Erythroblast (primary cell): ENCODE results near the gene HBEGF.

ENCODE experiments used
- GATA1 ChIP-seq: IDR thresholded peaks from 2 replicates; pipeline ENCODE4 v1.6.1; 2011; ENCODE audit warnings: low read depth, mild to moderate bottlenecking, control low read depth, low read length, moderate library complexity
- POLR2A ChIP-seq: IDR thresholded peaks from 2 replicates; pipeline ENCODE4 v1.6.1; 2011; ENCODE audit warnings: mild to moderate bottlenecking, low read length

DNA sequence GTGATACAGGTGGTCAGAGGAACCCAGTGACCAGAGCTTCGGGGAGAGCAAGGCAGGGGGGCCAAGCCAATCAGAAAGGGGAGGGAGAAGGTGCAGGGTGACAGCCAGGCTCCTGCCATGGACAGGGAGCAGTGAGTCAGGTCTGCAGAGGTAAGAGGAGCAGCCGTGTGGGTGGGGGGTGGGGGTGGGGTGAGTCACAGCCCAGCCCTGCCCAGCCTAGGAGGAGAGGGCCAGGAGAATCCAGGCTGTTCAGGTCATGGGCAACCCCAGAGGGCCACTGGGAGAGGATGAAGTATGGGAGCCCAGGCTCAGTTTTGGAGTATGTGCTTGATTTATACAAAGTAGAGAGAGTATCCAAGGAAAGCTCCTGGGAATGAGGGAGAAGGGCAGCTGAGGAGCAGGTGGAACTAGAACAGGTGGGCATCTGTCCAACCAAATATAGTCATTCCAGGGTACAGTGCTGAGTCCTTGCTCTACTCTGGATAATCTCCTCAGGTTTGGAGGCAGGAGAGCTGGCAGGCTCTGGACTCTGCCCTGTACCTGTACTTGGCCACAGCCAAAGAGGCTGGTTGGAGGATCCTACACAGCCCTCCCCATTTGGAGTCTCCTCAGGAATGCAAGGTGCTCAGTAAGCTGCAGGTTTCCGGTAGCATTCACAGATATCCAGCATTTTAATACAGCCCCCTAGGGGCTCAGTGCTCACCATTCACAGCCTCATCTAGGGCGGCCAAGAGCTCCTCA lies 1.6 kb downstream of the HBEGF start:
- no peak for TF ChIP-seq POLR2A
- TF ChIP-seq GATA1 = no peak
